ENCODE measurements around the gene SERPINA1.

The SERPINA1 gene

DNA sequence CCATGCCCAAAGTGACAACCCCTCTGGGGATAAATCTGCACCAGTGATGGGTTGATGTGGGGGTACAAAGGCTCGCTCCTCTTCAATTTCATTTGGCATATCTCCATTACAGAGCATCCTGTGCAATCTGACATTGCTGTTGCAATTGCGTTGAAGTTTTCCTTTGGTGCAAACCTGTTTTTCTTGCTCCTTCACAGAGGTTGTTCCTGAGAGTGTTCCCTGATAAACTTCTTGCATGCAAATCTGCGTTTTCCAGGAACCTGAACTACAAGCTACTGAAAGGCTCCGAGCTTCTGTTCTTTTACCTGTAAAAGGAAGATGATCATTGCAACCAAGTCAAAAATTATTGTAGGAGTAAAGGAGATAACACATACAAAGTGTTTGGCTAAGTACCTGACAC is 38.1 kb upstream of the SERPINA1 start:
- Histone ChIP-seq H3K79me2 (ENCODE audit: low read length) (no peaks in the 10 kb centered on the region), H3K4me1 (ENCODE audit: low read length) (no peaks in the 10 kb centered on the region), H3K9me2 (replicated peaks; ENCODE audit: insufficient read depth, low read length) (no peaks in the 10 kb centered on the region), H3K36me3 (replicated peaks; ENCODE audit: insufficient read depth, low read length) (no peaks in the 10 kb centered on the region), H3F3A (ENCODE audit: insufficient read depth, low read length) (no peaks in the 10 kb centered on the region), H2AFZ (ENCODE audit: low read length) (no peak overlapping the region), H3K4me2 (ENCODE audit: low read depth, low read length) (no peak overlapping the region), H3K27me3 (replicated peaks; ENCODE audit: insufficient read depth, low read length) (no peaks in the 10 kb centered on the region), H4K20me1 (ENCODE audit: insufficient read depth, low read length) (no peaks in the 10 kb centered on the region), H3K4me3 (ENCODE audit: low read length) (no peak overlapping the region), H3K27ac (ENCODE audit: low read length) (no peak overlapping the region), H3K9ac (ENCODE audit: low read length) (no peak overlapping the region), H3K9me3 (replicated peaks; ENCODE audit: insufficient read depth, low read length) (no peaks in the 10 kb centered on the region)
- no peak for DNase-seq
- TF ChIP-seq EZH2phosphoT487 (IDR thresholded peaks at IDR 0.05; ENCODE audit: low read length) (no peak), EZH2 (optimal IDR thresholded peaks at IDR 0.05; ENCODE audit: low read depth, low read length) (no peak)
- TF ChIP-seq, protein P1, sequence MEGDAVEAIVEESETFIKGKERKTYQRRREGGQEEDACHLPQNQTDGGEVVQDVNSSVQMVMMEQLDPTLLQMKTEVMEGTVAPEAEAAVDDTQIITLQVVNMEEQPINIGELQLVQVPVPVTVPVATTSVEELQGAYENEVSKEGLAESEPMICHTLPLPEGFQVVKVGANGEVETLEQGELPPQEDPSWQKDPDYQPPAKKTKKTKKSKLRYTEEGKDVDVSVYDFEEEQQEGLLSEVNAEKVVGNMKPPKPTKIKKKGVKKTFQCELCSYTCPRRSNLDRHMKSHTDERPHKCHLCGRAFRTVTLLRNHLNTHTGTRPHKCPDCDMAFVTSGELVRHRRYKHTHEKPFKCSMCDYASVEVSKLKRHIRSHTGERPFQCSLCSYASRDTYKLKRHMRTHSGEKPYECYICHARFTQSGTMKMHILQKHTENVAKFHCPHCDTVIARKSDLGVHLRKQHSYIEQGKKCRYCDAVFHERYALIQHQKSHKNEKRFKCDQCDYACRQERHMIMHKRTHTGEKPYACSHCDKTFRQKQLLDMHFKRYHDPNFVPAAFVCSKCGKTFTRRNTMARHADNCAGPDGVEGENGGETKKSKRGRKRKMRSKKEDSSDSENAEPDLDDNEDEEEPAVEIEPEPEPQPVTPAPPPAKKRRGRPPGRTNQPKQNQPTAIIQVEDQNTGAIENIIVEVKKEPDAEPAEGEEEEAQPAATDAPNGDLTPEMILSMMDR (IDR thresholded peaks at IDR 0.05; ENCODE audit: low read length), result no peak

DNA sequence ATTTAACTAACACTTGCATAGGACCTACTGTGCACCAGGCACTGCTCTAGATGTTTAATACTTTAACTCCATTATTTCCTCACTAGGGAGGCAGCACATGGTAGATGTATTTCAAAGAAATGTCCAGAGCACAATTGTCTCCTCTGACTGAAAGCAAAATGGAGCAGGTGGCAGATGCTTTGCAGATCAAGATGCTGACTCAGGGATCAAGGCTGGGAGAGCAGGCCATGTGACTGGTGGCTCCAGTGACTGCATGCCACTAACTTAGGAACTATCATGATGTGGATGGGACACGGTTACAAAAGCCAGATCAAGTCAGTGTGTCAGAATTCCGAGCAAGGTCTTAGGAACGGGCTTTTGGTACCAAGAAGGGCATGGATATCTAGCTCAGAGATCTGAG is 36.0 kb upstream of the SERPINA1 start:
- H3K36me3 ChIP-seq (replicated peaks; ENCODE audit: insufficient read depth, low read length), result no peaks in the 10 kb centered on the region
- H3K79me2 ChIP-seq (ENCODE audit: low read length), result no peaks in the 10 kb centered on the region
- no peaks in the 10 kb centered on the region for H4K20me1 ChIP-seq (ENCODE audit: insufficient read depth, low read length)
- no peaks in the 10 kb centered on the region for H3F3A ChIP-seq (ENCODE audit: insufficient read depth, low read length)
- H3K27ac ChIP-seq (ENCODE audit: low read length), result no peak overlapping the region
- no peaks in the 10 kb centered on the region for H3K27me3 ChIP-seq (replicated peaks; ENCODE audit: insufficient read depth, low read length)
- no peaks in the 10 kb centered on the region for H3K4me1 ChIP-seq (ENCODE audit: low read length)
- H3K4me2 ChIP-seq (ENCODE audit: low read depth, low read length), result no peak overlapping the region
- H3K9me3 ChIP-seq (replicated peaks; ENCODE audit: insufficient read depth, low read length), result no peaks in the 10 kb centered on the region
- no peak overlapping the region for H3K9ac ChIP-seq (ENCODE audit: low read length)
- no peaks in the 10 kb centered on the region for H3K9me2 ChIP-seq (replicated peaks; ENCODE audit: insufficient read depth, low read length)
- no peak overlapping the region for H2AFZ ChIP-seq (ENCODE audit: low read length)
- no peak for DNase-seq
- TF ChIP-seq EZH2phosphoT487 (IDR thresholded peaks at IDR 0.05; ENCODE audit: low read length) (no peak), EZH2 (optimal IDR thresholded peaks at IDR 0.05; ENCODE audit: low read depth, low read length) (no peak)
- TF ChIP-seq, protein P1 (IDR thresholded peaks at IDR 0.05; ENCODE audit: low read length), result no peak
- H3K4me3 ChIP-seq (ENCODE audit: low read length), result no peak overlapping the region

DNA sequence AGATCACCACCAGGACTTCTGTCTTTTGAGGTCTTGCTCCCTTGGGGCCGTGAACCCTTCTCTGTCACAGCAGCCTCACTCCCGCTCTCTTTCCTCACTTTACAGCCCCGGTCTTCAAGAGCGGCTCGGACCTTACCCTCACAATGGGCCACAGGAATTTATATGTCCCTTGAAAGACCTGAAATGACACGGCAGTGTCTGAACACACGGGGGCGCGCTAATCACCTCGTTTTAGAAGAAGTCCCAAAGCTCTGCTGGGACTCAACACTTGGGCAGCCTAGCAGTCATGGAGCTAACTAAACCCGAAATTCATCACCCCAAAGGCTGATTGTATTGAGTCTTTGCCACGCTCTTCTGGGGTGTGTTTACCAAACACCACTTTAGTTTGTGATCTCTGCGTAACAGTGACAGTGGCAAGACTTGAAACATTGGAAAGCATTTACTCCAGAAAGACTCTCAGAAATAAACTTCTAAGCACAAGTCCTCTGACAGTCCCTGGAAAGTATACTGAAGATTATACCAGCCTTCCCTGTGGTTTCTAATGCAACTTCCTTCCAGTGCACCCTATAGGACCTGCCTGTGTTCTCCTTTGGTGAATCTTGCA is 35.2 kb upstream of the SERPINA1 start:
- H3F3A ChIP-seq (ENCODE audit: insufficient read depth, low read length), result no peaks in the 10 kb centered on the region
- no peaks in the 10 kb centered on the region for H3K9me3 ChIP-seq (replicated peaks; ENCODE audit: insufficient read depth, low read length)
- H3K4me3 ChIP-seq (ENCODE audit: low read length), result no peak overlapping the region
- no peak overlapping the region for H3K27ac ChIP-seq (ENCODE audit: low read length)
- H3K9ac ChIP-seq (ENCODE audit: low read length), result no peak overlapping the region
- H4K20me1 ChIP-seq (ENCODE audit: insufficient read depth, low read length), result no peaks in the 10 kb centered on the region
- no peaks in the 10 kb centered on the region for H3K36me3 ChIP-seq (replicated peaks; ENCODE audit: insufficient read depth, low read length)
- H3K79me2 ChIP-seq (ENCODE audit: low read length), result no peaks in the 10 kb centered on the region
- H3K27me3 ChIP-seq (replicated peaks; ENCODE audit: insufficient read depth, low read length), result no peaks in the 10 kb centered on the region
- no peak for TF ChIP-seq EZH2phosphoT487 (IDR thresholded peaks at IDR 0.05; ENCODE audit: low read length)
- TF ChIP-seq, protein P1 (IDR thresholded peaks at IDR 0.05; ENCODE audit: low read length), result peak; percentile 45
- DNase-seq, result peak; percentile 25
- no peaks in the 10 kb centered on the region for H3K9me2 ChIP-seq (replicated peaks; ENCODE audit: insufficient read depth, low read length)
- H3K4me1 ChIP-seq (ENCODE audit: low read length), result no peaks in the 10 kb centered on the region
- H2AFZ ChIP-seq (ENCODE audit: low read length), result no peak overlapping the region
- H3K4me2 ChIP-seq (ENCODE audit: low read depth, low read length), result no peak overlapping the region
